Amniotic stem cell (primary cell): Measurements from ENCODE around the gene SCAMP1.
"Not testable (repeated sequence)": the region's sequence is repeated elsewhere in the genome, so short reads cannot be mapped to it uniquely, and the experiment has no call there.

Experiments
- DNase-seq: peaks from one replicate; lab custom pipeline; 2025; lab: John Stamatoyannopoulos, UW

Gene SCAMP1, protein sequence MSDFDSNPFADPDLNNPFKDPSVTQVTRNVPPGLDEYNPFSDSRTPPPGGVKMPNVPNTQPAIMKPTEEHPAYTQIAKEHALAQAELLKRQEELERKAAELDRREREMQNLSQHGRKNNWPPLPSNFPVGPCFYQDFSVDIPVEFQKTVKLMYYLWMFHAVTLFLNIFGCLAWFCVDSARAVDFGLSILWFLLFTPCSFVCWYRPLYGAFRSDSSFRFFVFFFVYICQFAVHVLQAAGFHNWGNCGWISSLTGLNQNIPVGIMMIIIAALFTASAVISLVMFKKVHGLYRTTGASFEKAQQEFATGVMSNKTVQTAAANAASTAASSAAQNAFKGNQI

DNA sequence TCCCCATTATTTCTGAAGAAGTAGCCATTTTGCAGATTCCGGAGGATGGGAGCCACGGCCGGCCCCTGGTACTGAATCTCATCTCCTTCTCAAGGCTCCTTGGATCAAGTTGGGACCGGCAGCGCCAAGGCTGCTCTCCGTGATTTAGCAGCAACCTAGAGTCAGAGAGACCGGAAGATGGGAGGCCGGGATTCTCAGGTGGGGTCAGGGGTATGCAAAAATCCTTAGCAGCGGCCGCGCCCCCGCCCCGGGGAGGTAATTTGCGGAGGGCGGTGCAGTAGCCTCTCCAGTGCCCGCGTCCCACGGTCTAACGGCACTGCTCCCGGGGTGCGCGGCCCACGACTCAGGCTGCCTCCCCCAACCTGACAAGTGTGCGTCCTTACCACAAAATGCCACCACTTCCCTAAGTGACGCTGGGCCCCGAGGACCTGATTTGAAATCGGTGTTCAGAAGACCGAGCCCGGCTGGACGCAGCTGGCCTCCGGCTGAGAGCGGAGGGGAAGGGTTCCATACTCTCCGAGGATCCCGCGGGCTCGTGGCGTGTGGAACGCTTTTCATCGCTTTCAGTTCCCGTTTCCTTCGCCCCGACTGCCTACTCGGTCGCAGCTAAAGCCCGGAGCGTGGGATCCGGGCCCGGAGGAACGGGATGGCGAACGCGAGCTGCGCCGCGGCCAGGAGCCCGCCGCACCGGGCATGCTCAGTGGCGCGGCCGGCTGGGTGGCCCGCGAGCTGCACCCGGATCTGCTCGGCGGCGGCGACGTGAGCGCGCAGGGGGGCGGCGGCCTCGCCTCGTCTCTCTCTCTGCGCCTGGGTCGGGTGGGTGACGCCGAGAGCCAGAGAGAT, at the start of gene SCAMP1:
TSS of gene SCAMP1 (plus strand) at position 787 of the 843 bp plus-strand sequence. CDS start at position 842, 55 bp downstream.
- DNase-seq: peak; percentile 85

DNA sequence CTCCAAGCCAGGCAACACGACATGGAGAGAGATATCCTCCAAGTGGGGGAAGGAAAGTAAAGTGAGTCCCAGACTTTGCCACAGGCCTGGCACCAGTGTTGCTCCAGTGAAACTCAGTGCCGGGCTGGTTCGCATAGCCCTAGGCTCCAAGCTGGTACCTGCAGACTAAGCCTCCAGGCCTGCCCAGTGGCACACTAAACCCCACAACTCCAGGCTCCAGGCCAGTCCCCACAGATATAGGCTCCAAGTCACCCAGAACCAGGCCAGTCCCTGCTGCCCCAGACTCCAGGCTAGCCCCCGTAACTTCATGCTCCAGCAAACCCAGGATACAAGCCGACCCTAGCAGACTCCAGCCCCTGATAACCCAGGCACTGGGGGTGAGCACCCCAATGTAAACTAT, 42.9 kb upstream of the SCAMP1 start:
- no peak for DNase-seq

DNA sequence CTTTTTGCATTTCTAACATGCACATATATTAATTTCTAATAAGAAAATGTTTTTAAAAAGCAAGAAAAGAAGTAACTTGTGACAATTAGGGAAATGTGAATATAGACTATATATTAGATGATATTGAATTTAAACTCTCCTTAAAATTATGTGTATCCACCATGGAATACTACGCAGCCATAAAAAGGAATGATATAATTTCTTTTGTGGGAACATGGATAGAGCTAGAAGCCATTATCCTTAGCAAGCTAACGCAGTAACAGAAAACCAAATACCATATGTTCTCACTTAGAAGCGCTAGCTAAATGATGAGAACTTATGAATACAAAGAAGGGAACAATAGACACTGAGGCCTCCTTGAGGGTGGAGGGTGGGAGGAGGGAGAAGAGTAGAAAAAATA, 42.1 kb upstream of the SCAMP1 start:
- no peak for DNase-seq

DNA sequence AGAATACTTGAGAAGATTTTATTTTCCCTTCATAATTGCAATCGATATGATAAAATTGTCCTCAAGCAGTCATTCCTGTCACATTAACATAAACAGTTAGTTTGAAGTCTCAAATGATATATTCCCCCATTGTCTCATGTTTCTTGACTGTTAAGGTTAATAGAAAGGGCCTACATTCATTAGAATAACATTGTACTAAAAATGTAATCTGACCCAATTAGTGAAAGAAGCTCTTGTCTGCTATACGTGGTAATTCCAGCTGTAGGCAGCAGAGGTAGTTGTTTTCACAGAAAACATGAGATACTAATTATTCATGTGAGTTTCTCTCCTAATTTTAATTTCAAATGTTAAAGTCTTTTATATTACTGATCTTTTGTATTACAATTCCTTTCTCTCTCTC, 40.0 kb upstream of the SCAMP1 start:
- no peak for DNase-seq

DNA sequence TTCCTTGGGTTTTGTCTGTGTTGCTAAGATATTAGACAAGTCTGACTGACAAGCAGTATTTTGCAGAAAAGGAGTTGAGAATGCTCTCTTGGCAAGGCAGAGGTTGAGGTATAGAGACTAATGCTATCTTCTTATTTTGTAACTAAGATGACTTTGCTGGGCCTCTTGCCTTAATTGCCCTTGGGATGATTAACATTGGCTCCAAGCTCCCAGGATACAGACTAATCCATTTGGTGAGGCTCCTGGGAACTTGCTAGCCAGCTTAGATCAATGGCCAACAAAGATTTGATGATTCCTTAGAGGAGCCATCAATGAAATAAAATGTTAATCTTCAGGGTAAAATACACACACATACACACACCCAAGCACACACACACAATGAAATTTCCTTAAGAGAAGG, 37.2 kb upstream of the SCAMP1 start:
- no peak for DNase-seq

DNA sequence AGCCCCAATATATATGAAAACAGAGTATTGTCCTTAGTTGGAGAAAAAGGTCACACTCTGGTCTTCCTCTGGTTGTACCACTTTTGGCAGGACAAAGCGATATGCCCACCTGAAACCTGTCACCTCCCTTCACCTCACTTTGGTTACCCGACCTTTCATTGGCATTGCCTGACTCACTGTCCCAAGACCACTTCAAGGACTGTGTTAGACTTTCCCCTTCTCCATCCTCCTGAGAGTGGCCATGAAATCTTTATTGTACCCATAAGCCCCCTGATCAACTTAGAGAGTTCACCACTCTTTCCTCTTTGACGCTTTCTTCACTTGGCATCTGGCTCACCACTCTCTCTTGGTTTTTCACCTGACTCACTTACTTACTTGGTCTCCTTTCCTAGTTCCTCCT, 33.5 kb upstream of the SCAMP1 start:
- DNase-seq: no peak

DNA sequence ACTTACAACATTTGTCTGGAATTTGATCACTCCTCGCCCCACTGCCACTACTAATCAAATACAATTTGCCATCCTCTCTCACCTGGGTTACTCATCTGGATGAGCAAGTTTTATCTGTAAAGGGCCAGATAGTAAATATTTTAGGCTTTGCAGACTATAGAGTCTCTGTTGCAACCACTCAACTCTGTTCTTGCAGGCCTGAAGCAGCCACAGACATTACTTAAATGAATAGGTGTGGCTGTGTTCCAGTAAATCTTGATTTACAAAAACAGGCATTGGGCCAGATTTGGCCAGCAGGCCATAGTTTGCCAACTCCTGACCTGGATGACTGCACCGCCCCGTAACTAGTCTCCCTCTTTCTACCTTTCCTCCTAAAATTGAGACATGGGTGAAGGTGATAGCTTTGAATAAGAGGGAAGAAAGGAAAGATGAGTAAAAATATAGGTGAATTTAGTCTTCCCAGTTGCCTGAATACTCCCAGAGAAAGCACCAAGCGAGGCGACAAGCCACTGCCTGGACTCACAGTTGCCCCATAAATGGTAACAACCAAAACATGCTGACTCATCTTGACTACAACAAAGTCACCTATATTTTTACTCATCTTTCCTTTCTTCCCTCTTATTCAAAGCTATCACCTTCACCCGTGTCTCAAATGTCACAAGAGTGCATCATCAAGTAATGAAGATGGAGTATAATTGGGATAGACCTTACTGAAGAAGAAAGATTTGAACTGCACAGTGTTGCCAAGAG, 32.5 kb upstream of the SCAMP1 start:
- DNase-seq: no peak

DNA sequence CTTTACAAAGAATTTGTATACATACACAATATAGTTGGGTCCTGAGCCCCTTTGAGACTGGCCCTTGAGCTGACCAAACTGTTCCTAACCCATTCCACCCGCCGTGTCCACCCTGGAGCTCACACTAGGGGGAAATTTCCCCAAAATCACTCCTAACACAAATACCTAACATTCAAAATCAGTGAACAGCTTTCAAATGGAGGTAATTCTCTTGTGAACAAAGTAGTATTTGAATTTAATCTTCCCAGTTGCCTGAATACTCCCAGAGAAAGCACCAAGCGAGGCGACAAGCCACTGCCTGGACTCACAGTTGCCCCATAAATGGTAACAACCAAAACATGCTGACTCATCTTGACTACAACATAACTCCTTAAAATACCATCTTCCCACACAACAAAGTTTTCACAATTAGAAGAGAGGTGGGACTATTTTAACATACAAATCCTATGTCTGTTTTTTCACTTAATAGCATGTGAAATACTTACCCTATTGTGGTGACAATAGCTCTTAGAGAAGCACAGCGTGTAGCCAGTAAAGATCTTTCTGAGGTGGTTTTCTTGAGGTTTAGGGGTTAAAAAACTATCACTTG, 31.7 kb upstream of the SCAMP1 start:
- DNase-seq: no peak

DNA sequence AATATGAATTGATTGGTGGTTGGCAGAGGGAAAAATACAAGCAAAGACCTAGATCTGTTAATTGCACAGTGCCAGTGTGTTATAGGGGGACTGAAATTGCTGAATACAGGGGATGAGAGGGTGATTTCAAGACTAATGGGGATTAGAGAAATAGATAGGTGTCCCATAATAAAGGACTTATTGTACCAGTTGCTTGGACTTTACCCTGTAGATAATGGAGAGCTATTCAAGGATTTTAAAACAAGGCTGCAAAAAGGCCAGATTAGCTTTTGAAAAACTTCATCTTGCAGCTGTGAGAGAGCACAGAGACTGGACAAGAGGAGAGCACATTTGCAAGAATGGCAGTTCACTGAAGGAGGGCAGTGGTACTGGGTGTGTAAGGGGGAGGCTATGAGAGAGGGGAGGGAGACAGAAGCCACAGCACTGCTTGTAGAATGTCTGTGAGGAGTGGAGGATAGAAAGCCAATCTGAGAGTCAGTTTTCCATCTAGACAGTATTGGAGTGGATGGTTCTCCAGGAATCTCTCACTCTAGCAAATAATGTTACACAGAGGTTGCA, 28.8 kb upstream of the SCAMP1 start:
- no peak for DNase-seq

DNA sequence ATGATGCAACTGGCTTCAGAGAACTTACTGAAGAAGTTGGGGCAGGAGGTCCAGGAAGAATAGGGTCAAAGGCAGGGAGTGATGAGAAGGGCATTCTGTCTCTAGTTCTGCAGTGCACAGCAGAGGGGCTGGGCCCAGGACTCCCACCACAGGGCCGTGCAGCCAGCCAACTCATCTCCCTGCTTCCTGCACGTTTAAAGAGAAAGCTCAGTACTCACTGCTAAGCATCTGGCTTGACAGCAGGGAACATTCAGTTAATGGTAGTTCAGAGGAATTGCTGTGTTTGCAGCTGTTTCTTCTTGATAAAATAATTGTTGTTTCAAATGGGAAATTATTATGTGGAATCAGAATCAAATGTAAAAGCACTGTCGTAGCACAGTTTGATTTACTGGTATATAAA, 25.6 kb upstream of the SCAMP1 start:
- DNase-seq: no peak

DNA sequence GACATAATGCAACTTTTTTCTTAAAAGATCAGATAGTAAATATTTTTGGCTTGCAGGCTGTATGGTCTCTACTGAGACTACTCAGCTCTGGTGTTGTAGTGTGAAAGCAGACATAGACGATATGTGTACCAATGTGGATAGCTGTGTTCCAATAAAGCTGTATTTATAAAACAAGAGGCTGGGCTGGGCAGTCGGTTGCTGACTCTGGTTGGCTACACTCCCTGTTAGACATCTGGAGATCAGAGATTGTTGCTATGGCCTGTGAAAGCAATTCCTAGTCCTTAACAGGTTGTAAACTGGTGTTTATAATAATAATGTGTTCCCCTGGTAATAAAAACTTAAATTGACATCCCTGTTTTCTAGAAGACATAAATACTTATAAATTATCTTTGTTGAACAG, 24.4 kb upstream of the SCAMP1 start:
- no peak for DNase-seq

DNA sequence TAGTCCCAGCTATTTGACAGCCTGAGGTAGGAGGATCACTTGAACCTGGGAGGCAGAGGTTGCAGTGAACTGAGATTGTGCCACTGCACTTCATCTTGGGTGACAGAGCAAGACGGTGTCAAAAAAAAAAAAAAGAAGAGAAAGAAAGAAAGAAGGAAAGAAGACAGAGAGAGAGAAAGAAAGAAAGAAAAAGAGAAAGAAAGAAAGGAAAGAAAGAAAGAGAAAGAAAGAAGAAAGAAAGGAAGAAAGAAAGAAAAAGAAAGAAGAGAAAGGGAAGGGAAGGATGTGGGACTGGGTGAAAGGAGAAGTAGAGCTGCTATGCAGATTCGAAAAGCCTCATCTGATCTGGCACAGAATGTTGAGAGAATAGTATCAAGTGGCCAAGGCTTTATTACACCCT, 23.7 kb upstream of the SCAMP1 start:
- DNase-seq: no peak

DNA sequence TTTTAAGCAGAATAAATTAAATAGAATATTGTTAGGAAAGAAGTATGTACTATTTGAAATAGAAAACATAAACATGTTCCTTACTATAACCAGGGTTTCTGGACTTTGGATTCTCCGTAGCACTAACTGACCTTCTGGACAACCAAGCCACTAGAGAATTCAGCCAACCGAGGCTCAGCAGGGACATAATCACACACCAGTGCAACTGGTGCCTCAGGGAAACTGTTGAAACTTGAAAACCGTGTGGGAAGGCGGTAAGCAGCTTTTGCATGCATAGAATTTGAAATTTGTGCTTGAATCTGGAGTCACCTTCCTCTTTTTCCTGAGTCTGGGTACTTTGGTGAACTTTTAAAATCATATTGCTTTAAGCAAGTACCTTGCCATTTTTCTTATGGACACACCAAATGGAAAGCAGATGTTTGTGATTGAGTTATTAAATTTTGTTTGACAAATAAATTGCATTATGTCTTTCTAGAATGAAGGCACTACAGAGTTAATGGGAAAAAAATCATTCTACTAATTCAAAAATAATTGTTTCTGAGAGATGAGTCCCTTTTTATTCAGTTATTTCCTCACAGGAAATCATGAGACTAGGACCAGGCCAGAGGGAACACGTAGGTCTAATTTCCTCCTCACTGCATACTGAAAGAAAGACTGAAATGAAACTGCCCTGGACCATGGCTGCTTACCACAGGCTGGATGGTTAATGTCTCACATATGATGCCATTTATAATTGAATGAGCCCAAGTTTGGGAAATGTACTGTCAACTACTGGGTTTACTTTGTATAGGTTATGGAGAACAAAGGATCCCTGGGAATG, 20.6 kb upstream of the SCAMP1 start:
- no peak for DNase-seq

DNA sequence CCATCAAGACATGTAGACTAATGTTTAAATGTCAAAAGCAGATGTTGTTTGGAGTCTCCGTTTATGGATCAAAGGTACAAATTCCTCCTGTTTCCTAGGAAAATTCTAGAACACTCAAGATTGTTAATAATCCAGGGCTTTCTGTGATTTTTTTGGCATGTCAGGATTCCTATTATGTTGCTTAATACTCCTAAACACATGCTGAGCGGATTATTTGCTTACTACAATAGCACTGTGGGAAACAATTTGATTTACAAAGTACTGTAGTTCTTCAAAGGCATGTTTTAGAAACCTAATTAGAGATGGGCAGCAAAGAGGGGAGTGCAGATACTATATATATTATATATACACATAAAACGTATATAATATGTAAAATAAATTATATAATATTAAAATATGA, 19.0 kb upstream of the SCAMP1 start:
- DNase-seq: no peak

DNA sequence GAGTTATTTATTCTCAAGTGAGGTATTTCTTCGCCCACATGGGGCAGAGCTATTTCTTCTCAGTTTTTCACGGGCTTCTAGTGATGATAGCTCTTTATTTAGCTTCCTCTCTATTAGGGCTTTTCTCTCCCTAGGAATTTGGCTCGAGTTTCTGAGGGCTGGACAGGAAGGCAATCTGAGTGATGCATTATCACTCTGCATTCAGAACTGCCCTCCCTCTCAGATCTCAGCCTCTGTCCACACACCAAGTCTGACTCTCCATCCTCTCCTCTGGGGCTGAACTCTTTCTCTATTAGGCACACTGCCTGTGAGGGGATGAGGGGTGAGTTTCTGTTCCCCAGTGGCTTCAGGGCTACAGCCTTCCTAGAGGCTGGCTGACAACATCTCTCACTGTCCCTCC, 14.9 kb upstream of the SCAMP1 start:
- no peak for DNase-seq

DNA sequence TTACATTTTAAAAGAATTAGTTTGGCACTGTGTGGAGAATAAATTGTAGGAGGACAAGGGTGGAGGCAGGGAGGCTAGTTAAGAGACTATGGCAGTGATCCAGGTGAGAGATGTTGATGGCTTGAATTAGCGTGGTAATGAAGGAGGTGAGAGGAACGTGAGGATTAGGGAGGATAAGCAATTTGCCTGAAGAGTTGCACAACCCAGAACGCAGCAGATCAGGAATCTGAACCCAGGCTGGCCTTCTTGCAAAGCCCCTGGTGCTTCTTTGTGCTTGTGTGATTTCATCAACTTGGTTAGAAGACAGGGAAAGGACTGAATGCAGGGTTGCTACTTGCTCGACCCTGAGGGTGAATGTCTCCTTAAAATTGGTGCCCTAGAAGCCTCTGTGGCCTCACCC, 6.9 kb upstream of the SCAMP1 start:
- no peak for DNase-seq

DNA sequence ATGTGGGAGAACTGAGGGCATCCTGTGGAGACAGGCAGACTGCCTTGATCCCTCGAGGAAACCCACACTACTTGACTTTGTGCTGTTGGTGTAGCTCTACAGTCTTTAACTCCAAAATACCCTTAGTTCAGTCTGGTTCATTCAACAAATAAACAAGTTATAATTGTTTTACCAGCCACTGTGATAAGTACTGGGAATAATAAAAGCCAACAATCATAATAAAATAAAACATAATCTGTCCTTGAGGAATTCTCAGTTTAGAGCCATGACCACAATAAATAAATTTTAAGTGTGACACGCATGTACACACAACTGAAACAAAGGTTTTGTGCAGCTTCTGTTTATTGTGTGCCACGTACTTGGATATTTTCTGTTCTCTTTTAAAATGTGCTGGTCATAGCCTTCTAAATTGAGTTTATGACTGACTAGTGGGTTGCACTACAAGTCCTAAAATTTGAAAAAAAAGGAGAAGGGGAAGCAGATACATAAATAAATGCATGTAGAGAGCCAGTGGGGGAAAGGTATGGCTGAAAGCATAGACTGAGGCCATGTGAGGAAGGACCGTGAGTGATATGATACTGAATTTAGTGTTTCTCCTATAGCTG, 6.2 kb upstream of the SCAMP1 start:
- DNase-seq: no peak

DNA sequence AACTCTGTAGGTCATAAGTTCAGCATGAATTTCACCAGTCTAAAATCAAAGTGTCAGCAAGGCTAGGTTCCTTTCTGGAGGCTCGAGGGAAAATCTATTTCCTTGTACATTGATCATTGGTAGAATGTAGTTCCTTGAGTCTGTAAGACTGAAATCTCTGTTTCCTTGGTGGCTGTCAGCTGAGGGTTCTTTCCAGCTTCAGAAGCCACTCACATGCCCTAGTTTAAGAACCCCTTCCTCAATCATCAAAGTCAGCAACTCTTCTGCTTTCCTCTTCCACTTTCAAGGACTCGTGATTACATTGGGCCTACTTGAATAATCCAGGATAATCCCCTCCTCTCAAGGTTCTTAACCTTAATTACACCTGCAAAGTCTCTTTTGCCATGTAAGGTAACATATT, 4.9 kb upstream of the SCAMP1 start:
- DNase-seq: no peak

DNA sequence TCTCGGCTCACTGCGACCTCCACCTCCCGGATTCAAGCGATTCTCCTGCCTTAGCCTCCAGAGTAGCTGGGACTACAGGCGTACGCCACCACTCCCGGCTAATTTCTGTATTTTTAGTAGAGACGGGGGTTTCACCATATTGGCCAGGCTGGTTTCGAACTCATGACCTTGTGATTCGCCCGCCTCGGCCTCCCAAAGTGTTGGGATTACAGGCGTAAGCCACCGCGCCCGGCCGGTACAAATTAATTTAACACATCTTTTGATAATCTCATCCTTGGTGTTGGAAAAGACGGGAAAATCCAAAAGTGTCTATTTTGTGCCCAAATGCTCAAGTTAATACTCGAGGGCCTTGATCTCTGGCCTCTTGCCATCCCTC, 974 bp upstream of the SCAMP1 start:
- not testable (repeated sequence) for DNase-seq

DNA sequence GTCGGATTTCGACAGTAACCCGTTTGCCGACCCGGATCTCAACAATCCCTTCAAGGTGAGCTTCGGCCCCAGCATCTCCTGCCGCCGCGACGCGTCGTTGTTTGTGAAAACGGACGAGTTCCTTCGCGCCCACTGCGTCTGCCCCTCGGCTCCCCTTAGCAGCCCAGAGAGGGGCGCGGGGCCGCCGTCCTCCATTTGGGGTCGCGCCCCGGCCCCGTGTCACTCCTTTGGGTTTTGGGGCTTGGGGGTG, 182 bp downstream of the SCAMP1 start:
- no peak for DNase-seq
